ENCODE data around the gene ZNF100.
"Not testable (repeated sequence)": the region's sequence is repeated elsewhere in the genome, so short reads cannot be mapped to it uniquely, and the experiment has no call there.

ZNF100 gene

DNA sequence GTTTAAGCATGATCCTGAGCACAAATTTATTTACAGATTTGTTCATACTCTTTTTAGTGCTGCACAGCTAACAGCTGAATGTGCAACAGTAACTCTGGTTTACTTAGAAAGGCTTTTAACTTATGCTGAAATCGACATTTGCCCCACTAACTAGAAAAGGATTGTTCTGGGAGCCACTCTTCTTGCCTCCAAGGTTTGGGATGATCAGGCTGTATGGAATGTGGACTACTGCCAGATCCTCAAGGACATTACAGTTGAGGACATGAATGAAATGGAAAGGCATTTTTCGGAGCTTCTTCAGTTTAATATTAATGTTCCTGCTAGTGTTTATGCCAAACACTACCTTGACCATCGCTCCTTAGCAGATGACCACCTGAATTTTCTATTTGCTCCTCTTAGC lies 16.0 kb downstream of the ZNF100 start:
- no peak overlapping the region for H3K27ac ChIP-seq (ENCODE audit: low read length)
- H3K9me3 ChIP-seq (ENCODE audit: control insufficient read depth in 2 of 2, low read length in 2 of 2) = peaks cover 0 to 2% of the 10 kb centered on the region in 2 donors
- peaks cover 4% of the 10 kb centered on the region for H3K4me1 ChIP-seq (ENCODE audit: control insufficient read depth, insufficient read depth, low read length)
- H3K36me3 ChIP-seq (ENCODE audit: control insufficient read depth in 2 of 2, insufficient read depth in 2 of 2, low read length in 2 of 2) = peaks cover 0 to 6% of the 10 kb centered on the region in 2 donors
- no peak overlapping the region for H3K4me3 ChIP-seq (ENCODE audit: low read length in 2 of 2)
- no peak overlapping the region for H3K9ac ChIP-seq (ENCODE audit: low read length in 2 of 2)
- H3K27me3 ChIP-seq (ENCODE audit: control insufficient read depth in 1 of 2, insufficient read depth in 2 of 2, low read length in 2 of 2) = no peaks in the 10 kb centered on the region

DNA sequence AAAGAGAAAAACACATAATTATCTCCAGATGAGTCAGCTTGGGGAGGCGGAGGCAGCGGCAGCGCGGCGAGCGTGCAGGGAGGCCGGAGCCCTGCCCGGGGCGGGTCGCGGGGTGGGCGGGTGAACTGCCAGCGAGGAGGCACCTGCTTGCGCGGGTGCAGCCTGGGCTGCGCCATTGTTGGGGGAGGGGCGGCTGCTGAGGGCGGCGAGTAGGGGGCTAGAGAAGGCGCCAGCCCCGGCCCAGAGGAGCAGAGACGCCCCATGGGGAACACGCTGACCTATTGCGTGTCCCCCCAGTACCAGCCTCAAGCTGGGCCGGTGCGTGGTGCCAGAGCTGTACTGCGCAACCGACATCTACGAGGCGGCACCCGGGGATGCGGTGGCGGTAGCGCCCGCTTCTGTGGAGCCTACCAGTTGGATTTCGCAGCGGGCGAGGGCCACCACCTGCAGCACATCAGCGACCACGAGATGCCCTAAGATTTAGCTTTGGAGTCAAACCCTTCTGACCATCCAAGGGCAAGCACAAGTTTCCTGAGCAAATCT lies 16.7 kb downstream of the ZNF100 start:
- no peak overlapping the region for H3K4me3 ChIP-seq (ENCODE audit: low read length in 2 of 2)
- H3K9me3 ChIP-seq (ENCODE audit: control insufficient read depth in 2 of 2, low read length in 2 of 2) = peaks cover 0 to under 1% of the 10 kb centered on the region in 2 donors
- H3K9ac ChIP-seq (ENCODE audit: low read length in 2 of 2) = no peak overlapping the region
- H3K27me3 ChIP-seq (ENCODE audit: control insufficient read depth in 1 of 2, insufficient read depth in 2 of 2, low read length in 2 of 2) = no peaks in the 10 kb centered on the region
- H3K36me3 ChIP-seq (ENCODE audit: control insufficient read depth in 2 of 2, insufficient read depth in 2 of 2, low read length in 2 of 2) = peaks cover 0 to 6% of the 10 kb centered on the region in 2 donors
- peaks cover 4% of the 10 kb centered on the region for H3K4me1 ChIP-seq (ENCODE audit: control insufficient read depth, insufficient read depth, low read length)
- no peak overlapping the region for H3K27ac ChIP-seq (ENCODE audit: low read length)

DNA sequence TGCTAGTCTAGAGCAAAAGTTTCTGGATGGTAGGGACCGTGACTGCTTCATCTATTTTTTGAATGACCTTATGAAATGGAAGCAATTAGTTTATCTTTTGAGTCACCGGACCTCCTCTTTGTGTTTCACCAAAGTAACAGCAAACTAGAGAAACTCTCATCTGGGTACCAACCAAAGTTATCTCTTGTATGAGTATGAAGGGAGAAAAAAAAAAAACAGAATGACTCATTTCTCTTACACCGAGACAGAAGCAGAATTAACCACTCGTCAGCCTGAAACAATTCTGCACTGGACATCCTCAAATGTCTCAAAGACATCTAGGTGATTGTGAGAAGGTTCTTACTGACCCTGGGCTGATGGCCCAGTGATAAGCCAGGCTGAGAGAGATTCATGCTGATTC lies 18.3 kb downstream of the ZNF100 start:
- no peak overlapping the region for H3K4me3 ChIP-seq (ENCODE audit: low read length in 2 of 2)
- peaks cover 0 to 6% of the 10 kb centered on the region in 2 donors for H3K36me3 ChIP-seq (ENCODE audit: control insufficient read depth in 2 of 2, insufficient read depth in 2 of 2, low read length in 2 of 2)
- H3K27me3 ChIP-seq (ENCODE audit: control insufficient read depth in 1 of 2, insufficient read depth in 2 of 2, low read length in 2 of 2) = no peaks in the 10 kb centered on the region
- peaks cover 4% of the 10 kb centered on the region for H3K4me1 ChIP-seq (ENCODE audit: control insufficient read depth, insufficient read depth, low read length)
- H3K9ac ChIP-seq (ENCODE audit: low read length in 2 of 2) = no peak overlapping the region
- no peak overlapping the region for H3K27ac ChIP-seq (ENCODE audit: low read length)
- H3K9me3 ChIP-seq (ENCODE audit: control insufficient read depth in 2 of 2, low read length in 2 of 2) = no peaks in the 10 kb centered on the region

DNA sequence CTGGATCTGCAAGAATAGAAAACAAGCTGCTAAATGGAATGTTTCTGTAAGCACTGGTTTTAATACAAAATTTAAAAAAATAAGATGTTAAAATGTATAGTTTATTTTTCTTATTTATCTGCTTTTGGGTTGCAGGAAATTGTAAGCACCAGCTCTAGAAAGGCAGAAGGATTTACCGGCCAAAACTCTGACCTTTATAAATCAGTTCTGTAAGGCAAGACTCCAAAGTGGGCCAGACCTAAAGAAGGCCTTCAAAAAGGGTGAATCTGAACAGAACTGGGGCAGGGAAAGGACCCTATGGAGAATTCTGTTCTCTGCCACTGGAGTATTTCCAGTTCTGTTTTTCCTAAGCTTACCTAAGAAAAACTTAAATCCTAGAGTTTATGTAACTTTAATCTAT lies 19.3 kb downstream of the ZNF100 start:
- H3K27ac ChIP-seq (ENCODE audit: low read length) = no peak overlapping the region
- H3K36me3 ChIP-seq (ENCODE audit: control insufficient read depth in 2 of 2, insufficient read depth in 2 of 2, low read length in 2 of 2) = peaks cover 0 to 5% of the 10 kb centered on the region in 2 donors
- H3K27me3 ChIP-seq (ENCODE audit: control insufficient read depth in 1 of 2, insufficient read depth in 2 of 2, low read length in 2 of 2) = no peaks in the 10 kb centered on the region
- H3K4me3 ChIP-seq (ENCODE audit: low read length in 2 of 2) = no peak overlapping the region
- H3K4me1 ChIP-seq (ENCODE audit: control insufficient read depth, insufficient read depth, low read length) = peaks cover 4% of the 10 kb centered on the region
- no peak overlapping the region for H3K9ac ChIP-seq (ENCODE audit: low read length in 2 of 2)
- H3K9me3 ChIP-seq (ENCODE audit: control insufficient read depth in 2 of 2, low read length in 2 of 2) = no peaks in the 10 kb centered on the region

DNA sequence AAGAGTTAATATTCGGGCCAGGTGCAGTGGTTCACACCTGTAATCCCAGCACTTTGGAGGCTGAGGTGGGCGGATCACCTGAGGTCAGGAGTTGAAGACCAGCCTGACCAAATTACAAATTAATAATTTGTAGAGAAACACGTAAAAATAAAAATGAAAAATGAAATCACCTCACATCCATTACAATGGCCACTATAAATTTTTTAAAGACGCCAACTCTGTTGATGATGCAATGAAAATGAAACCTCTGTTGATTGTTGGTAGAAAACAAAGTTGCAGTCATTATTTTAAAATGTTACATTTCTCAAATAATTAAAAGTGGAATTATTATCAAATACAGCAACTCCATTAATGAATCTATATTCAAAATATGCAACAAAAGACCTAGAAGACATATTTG lies 26.8 kb downstream of the ZNF100 start:
- H3K4me3 ChIP-seq (ENCODE audit: low read length in 2 of 2) = no peak overlapping the region
- H3K9ac ChIP-seq (ENCODE audit: low read length in 2 of 2) = no peak overlapping the region
- no peaks in the 10 kb centered on the region for H3K4me1 ChIP-seq (ENCODE audit: control insufficient read depth, insufficient read depth, low read length)
- H3K36me3 ChIP-seq (ENCODE audit: control insufficient read depth in 2 of 2, insufficient read depth in 2 of 2, low read length in 2 of 2) = peaks cover 2 to 3% of the 10 kb centered on the region in 2 donors
- no peaks in the 10 kb centered on the region for H3K9me3 ChIP-seq (ENCODE audit: control insufficient read depth in 2 of 2, low read length in 2 of 2)
- no peaks in the 10 kb centered on the region for H3K27me3 ChIP-seq (ENCODE audit: control insufficient read depth in 1 of 2, insufficient read depth in 2 of 2, low read length in 2 of 2)
- no peak overlapping the region for H3K27ac ChIP-seq (ENCODE audit: low read length)

DNA sequence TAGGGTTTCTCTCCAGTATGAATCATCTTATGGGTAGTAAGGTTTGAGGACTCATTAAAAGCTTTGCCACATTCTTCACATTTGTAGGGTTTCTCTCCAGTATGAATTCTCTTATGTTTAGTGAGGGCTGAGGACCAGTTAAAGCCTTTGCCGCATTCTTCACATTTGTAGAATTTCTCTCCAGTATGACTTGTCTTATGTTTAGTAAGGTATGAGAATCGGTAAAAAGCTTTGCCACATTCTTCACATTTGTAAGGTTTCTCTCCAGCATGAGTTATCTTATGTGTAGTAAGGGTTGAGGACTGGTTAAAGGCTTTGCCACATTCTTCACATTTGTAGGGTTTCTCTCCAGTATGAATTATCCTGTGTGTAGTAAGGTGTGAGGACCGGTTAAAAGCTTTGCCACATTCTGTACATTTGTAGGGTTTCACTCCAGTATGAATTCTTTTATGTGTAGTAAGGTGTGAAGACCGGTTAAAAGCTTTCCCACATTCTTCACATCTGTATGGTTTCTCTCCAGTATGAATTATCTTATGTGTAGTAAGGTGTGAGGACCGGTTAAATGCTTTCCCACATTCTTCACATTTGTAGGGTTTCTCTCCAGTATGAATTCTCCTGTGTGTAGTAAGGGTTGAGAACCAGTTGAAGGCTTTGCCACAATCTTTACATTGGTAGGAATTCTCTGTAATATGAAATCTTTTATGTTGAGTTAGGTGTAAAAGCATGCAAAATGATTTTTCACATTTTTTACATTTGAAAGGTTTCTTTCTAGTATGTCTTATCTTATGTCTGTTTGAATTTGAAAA lies 40.2 kb downstream of the ZNF100 start:
- H3K27me3 ChIP-seq (ENCODE audit: control insufficient read depth in 1 of 2, insufficient read depth in 2 of 2, low read length in 2 of 2); H3K9me3 ChIP-seq (ENCODE audit: control insufficient read depth in 2 of 2, low read length in 2 of 2); H3K4me3 ChIP-seq (ENCODE audit: low read length in 2 of 2); H3K27ac ChIP-seq (ENCODE audit: low read length); H3K4me1 ChIP-seq (ENCODE audit: control insufficient read depth, insufficient read depth, low read length); H3K9ac ChIP-seq (ENCODE audit: low read length in 2 of 2): not testable (repeated sequence)
- peaks cover 7 to 15% of the 10 kb centered on the region in 2 donors for H3K36me3 ChIP-seq (ENCODE audit: control insufficient read depth in 2 of 2, insufficient read depth in 2 of 2, low read length in 2 of 2)

DNA sequence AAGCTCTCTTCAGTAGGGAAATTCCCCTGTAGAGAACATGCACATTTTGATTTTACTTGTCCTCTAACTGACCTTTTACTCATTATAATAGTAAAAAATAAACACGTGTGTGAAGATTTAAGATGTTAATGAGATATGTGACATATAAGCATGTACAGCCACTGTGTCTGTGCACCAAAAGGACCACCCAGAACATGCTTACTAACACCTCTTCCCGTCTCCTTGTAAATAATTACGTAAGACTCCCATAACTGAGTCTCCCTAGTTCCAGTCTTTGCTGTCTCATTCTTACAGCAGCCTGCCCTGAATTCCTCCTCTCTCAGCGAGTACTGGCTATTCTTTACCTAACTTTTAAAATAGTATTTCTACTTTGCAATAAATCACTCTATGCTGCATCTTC lies 53.6 kb downstream of the ZNF100 start:
- Histone ChIP-seq H3K4me1 (ENCODE audit: control insufficient read depth, insufficient read depth, low read length) (no peaks in the 10 kb centered on the region), H3K9ac (ENCODE audit: low read length in 2 of 2) (no peak overlapping the region), H3K27ac (ENCODE audit: low read length) (no peak overlapping the region), H3K27me3 (ENCODE audit: control insufficient read depth in 1 of 2, insufficient read depth in 2 of 2, low read length in 2 of 2) (no peaks in the 10 kb centered on the region), H3K9me3 (ENCODE audit: control insufficient read depth in 2 of 2, low read length in 2 of 2) (peaks cover 0 to 4% of the 10 kb centered on the region in 2 donors), H3K4me3 (ENCODE audit: low read length in 2 of 2) (no peak overlapping the region), H3K36me3 (ENCODE audit: control insufficient read depth in 2 of 2, insufficient read depth in 2 of 2, low read length in 2 of 2) (no peaks in the 10 kb centered on the region)

DNA sequence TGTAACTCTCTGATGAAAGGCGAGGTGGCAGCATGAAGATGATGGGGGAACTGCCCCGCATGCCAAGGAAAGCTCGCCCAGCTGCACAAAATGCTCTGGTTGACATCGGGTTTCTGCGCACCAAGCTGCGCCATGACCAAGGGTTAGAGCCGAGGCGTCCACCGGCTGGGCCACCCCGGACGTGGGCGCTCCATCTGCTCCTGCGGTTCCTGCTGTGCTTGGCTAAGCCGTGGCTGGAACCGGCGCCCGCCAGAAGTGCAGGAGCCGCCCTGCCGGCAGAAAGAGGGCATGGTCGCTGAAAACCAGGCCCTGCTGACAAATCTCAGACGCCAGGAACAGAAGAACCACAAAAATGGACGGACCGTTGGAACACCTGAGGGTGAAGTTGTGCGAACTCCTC lies 57.9 kb downstream of the ZNF100 start:
- Histone ChIP-seq H3K36me3 (ENCODE audit: control insufficient read depth in 2 of 2, insufficient read depth in 2 of 2, low read length in 2 of 2) (no peaks in the 10 kb centered on the region), H3K9ac (ENCODE audit: low read length in 2 of 2) (no peak overlapping the region), H3K9me3 (ENCODE audit: control insufficient read depth in 2 of 2, low read length in 2 of 2) (no peaks in the 10 kb centered on the region), H3K4me3 (ENCODE audit: low read length in 2 of 2) (no peak overlapping the region), H3K27ac (ENCODE audit: low read length) (no peak overlapping the region), H3K4me1 (ENCODE audit: control insufficient read depth, insufficient read depth, low read length) (no peaks in the 10 kb centered on the region), H3K27me3 (ENCODE audit: control insufficient read depth in 1 of 2, insufficient read depth in 2 of 2, low read length in 2 of 2) (no peaks in the 10 kb centered on the region)

DNA sequence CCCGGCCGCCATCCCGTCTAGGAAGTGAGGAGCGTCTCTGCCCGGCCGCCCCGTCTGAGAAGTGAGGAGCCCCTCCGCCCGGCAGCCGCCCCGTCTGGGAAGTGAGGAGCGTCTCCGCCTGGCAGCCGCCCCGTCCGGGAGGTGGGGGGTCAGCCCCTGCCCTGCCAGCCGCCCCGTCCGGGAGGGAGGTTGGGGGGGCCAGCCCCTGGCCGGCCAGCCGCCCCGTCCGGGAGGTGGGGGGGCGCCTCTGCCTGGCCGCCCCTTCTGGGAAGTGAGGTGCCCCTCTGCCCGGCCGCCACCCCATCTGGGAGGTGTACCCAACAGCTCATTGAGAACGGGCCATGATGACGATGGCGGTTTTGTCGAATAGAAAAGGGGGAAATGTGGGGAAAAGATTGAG lies 59.5 kb downstream of the ZNF100 start:
- H3K27me3 ChIP-seq (ENCODE audit: control insufficient read depth in 1 of 2, insufficient read depth in 2 of 2, low read length in 2 of 2); H3K4me1 ChIP-seq (ENCODE audit: control insufficient read depth, insufficient read depth, low read length): not testable (repeated sequence)

DNA sequence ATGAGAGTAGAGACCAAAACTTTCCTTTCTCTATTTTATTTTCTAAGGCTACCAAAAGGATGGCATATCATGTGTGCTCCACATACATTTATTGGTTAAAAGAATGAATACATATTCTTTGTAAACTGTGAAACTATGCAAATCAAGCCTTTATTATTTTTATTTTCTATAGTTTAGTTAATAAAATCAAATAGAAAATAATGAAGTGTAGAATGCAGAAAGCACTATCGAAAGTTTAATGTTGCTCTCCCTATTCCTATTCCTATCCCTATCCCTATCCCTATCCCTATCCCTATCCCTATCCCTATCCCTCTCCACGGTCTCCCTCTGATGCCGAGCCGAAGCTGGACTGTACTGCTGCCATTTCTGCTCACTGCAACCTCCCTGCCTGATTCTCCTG lies 60.3 kb downstream of the ZNF100 start:
- Histone ChIP-seq H3K4me3 (ENCODE audit: low read length in 2 of 2) (no peak overlapping the region), H3K9me3 (ENCODE audit: control insufficient read depth in 2 of 2, low read length in 2 of 2) (no peaks in the 10 kb centered on the region), H3K36me3 (ENCODE audit: control insufficient read depth in 2 of 2, insufficient read depth in 2 of 2, low read length in 2 of 2) (no peaks in the 10 kb centered on the region), H3K9ac (ENCODE audit: low read length in 2 of 2) (no peak overlapping the region), H3K27ac (ENCODE audit: low read length) (no peak overlapping the region), H3K27me3 (ENCODE audit: control insufficient read depth in 1 of 2, insufficient read depth in 2 of 2, low read length in 2 of 2) (no peaks in the 10 kb centered on the region), H3K4me1 (ENCODE audit: control insufficient read depth, insufficient read depth, low read length) (no peaks in the 10 kb centered on the region)

More for the DNA sequence above, 59.5 kb downstream of the ZNF100 start:
- H3K9ac ChIP-seq (ENCODE audit: low read length in 2 of 2); H3K4me3 ChIP-seq (ENCODE audit: low read length in 2 of 2); H3K9me3 ChIP-seq (ENCODE audit: control insufficient read depth in 2 of 2, low read length in 2 of 2); H3K27ac ChIP-seq (ENCODE audit: low read length); H3K36me3 ChIP-seq (ENCODE audit: control insufficient read depth in 2 of 2, insufficient read depth in 2 of 2, low read length in 2 of 2): not testable (repeated sequence)

DNA sequence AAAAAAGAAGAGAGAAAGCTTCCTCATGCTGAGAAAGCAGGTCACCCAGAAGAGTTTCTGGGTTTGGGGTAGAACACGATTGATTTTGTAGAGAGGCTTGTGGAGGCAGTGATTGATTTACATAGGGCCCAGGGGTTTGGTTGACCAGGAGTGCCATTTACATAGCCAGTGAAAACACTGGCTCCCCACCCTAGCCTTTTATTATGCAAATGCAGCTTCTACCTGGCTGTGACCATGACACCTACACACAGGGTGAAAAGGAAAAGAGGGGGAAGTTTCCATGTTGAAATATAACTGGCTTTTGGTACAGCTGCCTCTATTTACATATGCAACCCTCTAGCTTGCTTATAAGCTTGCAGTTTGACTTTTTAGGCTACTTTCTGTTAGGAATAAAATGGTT lies 62.0 kb downstream of the ZNF100 start:
- Histone ChIP-seq H3K27ac (ENCODE audit: low read length) (no peak overlapping the region), H3K27me3 (ENCODE audit: control insufficient read depth in 1 of 2, insufficient read depth in 2 of 2, low read length in 2 of 2) (no peaks in the 10 kb centered on the region), H3K4me1 (ENCODE audit: control insufficient read depth, insufficient read depth, low read length) (no peaks in the 10 kb centered on the region)

More for the DNA sequence above, 62.0 kb downstream of the ZNF100 start:
- Histone ChIP-seq H3K9me3 (ENCODE audit: control insufficient read depth in 2 of 2, low read length in 2 of 2) (no peaks in the 10 kb centered on the region), H3K36me3 (ENCODE audit: control insufficient read depth in 2 of 2, insufficient read depth in 2 of 2, low read length in 2 of 2) (no peaks in the 10 kb centered on the region), H3K9ac (ENCODE audit: low read length in 2 of 2) (no peak overlapping the region), H3K4me3 (ENCODE audit: low read length in 2 of 2) (no peak overlapping the region)

Data from stomach smooth muscle (tissue), 2 donors.